ENCODE data around the gene P4HA1. TPM values are rescaled to one million over a fixed set of nuclear protein-coding genes. Genes with fewer than 3 reads are reported as not detected.

The P4HA1 gene
- total and polyA plus RNA-seq, 9 of the 15 experiments (the other 6 are each of a cell fraction or from before 2014, with no cell fraction given), result 20.2 to 177 (median 28.6) TPM

- no peak for TF ChIP-seq CXXC5 (CRISPR knock-in tag; IDR thresholded peaks at IDR 0.05)
- TF ChIP-seq TEAD1 (CRISPR knock-in tag; IDR thresholded peaks at IDR 0.05), result no peak
- no peak for TF ChIP-seq AFF1 (IDR thresholded peaks at IDR 0.05; ENCODE audit: low read depth in 1 of 2, partially characterized antibody in 2 of 2)
- no peak for TF ChIP-seq ELF2 (CRISPR knock-in tag; IDR thresholded peaks at IDR 0.05)
- TF ChIP-seq CLOCK (CRISPR knock-in tag; IDR thresholded peaks at IDR 0.05; ENCODE audit: borderline replicate concordance), result no peak
- TF ChIP-seq HMBOX1 (IDR thresholded peaks at IDR 0.05), result no peak
- no peak for TF ChIP-seq KLF6 (CRISPR knock-in tag; IDR thresholded peaks at IDR 0.05; ENCODE audit: borderline replicate concordance)
- TF ChIP-seq HOMEZ (CRISPR knock-in tag; IDR thresholded peaks at IDR 0.05), result no peak
- no peak for TF ChIP-seq PCBP2 (IDR thresholded peaks at IDR 0.05; ENCODE audit: low read depth, low read length, poor library complexity, severe bottlenecking)
- no peak for TF ChIP-seq NCOA4 (IDR thresholded peaks at IDR 0.05; ENCODE audit: partially characterized antibody)
- TF ChIP-seq NFYB (IDR thresholded peaks at IDR 0.05; ENCODE audit: extremely low read depth, insufficient read length), result no peak
- TF ChIP-seq TARDBP (IDR thresholded peaks at IDR 0.05), result no peak
- TF ChIP-seq NEUROD1 (IDR thresholded peaks at IDR 0.05; ENCODE audit: borderline replicate concordance, low read depth, low read length, partially characterized antibody), result no peak
- TF ChIP-seq SETDB1 (IDR thresholded peaks at IDR 0.05; ENCODE audit: low read length), result no peak
- no peak for TF ChIP-seq RUNX1 (IDR thresholded peaks at IDR 0.05; ENCODE audit: low read depth)
- TF ChIP-seq SMAD2 (IDR thresholded peaks at IDR 0.05; ENCODE audit: low read depth, low read length), result no peak
- TF ChIP-seq FUS (optimal IDR thresholded peaks at IDR 0.05; ENCODE audit: low read depth, low read length), result no peak
- no peak for TF ChIP-seq EWSR1 (IDR thresholded peaks at IDR 0.05; ENCODE audit: borderline replicate concordance, low read depth, partially characterized antibody)
- no peak for TF ChIP-seq E2F4 (CRISPR knock-in tag; IDR thresholded peaks at IDR 0.05; ENCODE audit: low read depth)
Observed at GRCh38 chr10:73139251-73139650, 42.6 kb upstream of the P4HA1 start (continued).
